Glomerular visceral epithelial cell (primary cell): Measurements from ENCODE around the gene RIPOR3.

Experiments
- DNase-seq: peaks from one replicate; pipeline ENCODE4 v3.0.0-alpha.2; 2016; ENCODE audit errors: extremely low spot score

Gene RIPOR3

GRCh38 chr20:50589548-50590347, 101.6 kb downstream of the RIPOR3 start:
- DNase-seq: no peak

DNA sequence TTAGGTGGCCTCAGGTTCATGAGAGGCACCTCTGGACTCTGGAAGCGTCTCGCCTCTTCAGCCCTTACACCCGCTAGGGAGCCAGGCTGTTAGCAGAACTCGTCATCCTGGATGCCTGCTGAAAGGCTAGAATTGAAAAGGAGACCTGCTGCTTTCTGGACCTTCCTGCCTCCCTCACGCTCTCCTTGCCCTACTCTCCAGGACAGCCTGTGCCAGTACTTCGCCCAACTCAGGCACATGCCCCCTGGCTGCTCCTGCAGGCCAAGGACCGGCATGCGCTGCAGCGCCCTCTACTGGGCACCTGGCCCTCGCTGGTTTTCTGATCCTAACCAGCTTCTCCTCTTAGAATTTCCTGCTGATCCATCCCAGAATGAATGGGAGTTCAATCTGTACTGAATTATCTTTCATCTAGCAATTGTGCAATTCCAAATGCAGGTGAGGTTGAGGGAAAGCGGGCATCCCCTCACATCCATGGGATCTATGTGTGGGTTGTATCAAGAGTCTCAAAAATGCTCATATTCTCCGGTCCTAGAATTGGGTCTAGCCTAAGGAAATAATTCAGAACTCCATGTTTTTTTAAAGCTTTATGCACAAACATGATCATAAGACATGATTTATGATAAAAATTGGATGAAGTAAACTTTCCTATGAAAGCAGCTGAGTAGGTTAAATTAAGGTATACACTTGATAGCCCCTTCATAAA, 103.2 kb downstream of the RIPOR3 start:
- peak; percentile 67 for DNase-seq

DNA sequence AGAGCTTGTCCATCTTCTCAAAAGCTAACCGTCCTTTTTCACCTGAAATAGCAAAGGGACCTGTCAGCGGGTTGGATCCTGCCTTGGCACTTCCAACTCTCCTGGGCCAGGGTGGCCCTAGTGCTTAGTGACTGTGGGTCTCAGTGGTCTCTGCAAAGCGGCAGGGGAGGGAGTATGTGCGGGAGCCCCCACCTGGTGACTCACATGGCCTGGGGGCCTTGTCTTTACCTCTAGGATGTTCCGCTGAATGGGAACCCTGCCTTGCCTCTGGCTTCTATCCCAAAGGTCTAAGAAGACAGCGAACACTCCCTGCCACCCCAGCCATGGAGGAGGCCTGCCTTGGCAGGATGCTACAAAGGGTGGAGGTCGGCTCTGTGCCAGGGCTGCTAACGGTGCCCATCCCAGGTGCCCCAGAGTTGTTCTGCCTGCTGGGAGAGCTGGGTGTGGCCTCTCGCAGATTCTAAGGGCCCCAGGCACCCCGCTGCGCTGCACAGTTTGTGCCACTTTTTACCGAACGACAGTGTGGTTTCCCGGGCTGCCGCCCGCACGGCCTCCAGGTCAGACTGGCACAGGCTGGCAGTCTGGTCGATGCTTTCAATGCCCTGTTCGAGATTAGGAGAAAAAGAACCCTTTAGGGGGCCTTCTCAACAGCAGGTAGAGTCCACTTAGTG, 103.9 kb downstream of the RIPOR3 start:
- DNase-seq: no peak

GRCh38 chr20:50586531-50587232, 104.7 kb downstream of the RIPOR3 start:
- no peak for DNase-seq

DNA sequence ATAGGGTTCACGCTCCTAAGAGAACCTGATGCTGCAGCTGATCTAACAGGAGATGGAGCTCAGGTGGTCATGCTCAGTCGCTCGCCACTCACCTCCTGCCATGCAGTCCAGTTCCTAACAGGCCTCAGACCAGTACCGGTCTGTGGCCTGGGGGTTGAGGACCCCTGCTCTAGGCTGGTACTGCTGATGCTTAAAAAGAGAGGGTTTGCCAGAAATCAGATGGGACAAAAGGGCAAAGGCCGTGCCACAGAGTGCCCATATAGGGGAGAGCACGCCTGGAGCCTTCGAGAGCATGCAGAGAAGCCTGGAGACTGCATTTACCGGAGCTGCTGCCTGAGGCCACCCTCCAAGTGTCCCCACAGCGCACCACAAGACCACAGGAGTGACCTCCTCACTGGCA, 105.7 kb downstream of the RIPOR3 start:
- no peak for DNase-seq

- DNase-seq: no peak
Measured at GRCh38 chr20:50585214-50585613, 106.1 kb downstream of the RIPOR3 start.

DNA sequence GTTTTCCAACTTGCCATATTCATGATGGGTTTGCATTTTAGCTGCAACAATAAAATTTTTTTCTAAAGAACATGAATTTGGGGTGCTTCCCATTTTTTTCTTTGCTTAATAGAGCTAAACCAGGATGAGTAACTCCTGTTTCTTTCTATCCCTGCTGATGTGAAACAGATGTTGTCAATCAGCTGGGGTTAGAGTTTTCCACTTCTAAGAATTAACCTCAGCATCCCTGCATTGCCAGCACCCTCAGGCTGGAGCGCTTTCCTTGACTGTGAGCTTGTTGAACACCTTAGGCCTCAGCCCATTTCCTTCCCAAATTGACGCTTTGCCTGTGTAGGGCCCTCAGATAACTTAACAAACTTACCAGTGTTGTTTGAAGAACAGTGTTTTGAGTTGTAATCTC, 106.7 kb downstream of the RIPOR3 start:
- DNase-seq: no peak

GRCh38 chr20:50583442-50584150, 107.7 kb downstream of the RIPOR3 start:
- no peak for DNase-seq

DNA sequence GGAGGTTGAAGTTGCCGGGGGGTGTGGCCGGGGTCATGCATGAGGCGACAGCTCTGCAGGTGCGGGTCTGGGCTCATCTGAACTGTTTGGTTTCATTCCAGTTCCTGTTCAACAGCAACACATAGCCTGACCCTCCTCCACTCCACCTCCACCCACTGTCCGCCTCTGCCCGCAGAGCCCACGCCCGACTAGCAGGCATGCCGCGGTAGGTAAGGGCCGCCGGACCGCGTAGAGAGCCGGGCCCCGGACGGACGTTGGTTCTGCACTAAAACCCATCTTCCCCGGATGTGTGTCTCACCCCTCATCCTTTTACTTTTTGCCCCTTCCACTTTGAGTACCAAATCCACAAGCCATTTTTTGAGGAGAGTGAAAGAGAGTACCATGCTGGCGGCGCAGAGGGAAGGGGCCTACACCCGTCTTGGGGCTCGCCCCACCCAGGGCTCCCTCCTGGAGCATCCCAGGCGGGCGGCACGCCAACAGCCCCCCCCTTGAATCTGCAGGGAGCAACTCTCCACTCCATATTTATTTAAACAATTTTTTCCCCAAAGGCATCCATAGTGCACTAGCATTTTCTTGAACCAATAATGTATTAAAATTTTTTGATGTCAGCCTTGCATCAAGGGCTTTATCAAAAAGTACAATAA, 108.6 kb downstream of the RIPOR3 start:
- DNase-seq: no peak

GRCh38 chr20:50582092-50582491, 109.2 kb downstream of the RIPOR3 start:
- DNase-seq: no peak

GRCh38 chr20:50580842-50581544, 110.3 kb downstream of the RIPOR3 start:
- no peak for DNase-seq

DNA sequence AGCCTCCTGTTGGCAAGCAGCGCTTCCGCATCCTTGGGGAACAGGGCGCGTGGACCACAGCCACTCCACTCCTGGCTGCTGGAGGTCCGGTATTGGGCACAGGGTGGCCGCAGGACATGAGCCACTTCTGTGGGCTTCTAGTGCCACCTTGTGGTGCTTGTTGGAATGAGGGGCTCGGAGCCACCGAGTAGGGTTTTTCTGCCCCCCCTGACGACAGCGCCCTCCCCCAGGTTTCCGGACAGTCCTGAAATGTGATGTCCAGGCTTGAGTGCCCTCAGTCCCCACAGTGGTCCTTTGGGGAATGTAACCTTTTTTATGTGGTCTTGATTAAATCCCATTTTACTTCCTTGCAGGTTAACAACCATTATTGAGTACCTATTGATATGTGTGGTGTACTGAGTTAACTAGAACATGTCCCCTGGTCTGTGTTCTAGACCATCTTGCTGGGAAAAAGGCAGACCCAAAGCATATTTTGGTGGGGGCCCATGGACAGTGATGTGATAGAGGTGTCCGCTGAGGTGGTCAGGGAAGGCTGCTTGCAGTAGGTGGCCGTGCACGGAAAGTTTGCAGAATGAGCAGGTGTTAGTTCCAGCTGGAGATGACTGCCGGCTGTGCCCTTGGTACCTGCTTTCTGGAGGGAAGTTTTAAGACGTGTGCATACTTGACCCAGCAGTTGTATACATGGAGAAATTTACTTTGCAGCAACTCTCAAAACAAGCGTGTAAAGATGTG, 111.2 kb downstream of the RIPOR3 start:
- peak; percentile 70 for DNase-seq

DNA sequence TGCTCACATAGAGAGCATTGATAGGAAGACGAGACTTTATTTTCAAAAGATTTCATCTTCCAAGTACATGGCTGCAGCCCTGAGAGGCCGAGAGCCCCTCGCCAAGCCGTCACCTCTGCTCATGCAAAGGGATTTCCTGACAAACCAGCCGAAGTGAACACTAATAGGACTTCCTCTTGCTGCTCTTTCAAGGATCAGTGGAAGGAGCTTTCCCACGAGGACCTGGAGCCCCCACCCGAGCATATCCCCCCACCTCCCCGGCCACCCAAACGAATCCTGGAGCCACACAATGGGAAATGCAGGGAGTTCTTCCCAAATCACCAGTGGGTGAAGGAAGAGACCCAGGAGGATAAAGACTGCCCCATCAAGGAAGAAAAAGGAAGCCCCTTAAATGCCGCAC, 111.8 kb downstream of the RIPOR3 start:
- no peak for DNase-seq

DNA sequence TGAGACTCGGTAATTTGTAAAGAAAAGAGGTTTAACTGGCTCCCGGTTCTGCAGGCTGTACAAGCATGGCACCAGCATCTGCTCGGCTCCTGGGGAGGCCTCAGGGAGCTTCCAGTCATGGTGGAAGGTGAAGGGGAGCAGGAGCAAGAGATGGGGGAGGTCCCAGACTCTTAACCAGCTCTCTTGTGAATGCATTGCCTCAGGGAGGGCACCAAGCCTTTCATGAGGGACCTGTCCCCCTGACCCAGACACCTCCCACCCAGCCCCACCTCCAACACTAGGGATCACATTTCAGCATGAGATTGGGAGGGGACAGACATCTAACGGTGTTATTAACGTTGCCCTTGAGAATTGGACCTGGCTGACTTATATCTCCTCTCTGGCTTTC, 112.6 kb downstream of the RIPOR3 start:
- no peak for DNase-seq

DNA sequence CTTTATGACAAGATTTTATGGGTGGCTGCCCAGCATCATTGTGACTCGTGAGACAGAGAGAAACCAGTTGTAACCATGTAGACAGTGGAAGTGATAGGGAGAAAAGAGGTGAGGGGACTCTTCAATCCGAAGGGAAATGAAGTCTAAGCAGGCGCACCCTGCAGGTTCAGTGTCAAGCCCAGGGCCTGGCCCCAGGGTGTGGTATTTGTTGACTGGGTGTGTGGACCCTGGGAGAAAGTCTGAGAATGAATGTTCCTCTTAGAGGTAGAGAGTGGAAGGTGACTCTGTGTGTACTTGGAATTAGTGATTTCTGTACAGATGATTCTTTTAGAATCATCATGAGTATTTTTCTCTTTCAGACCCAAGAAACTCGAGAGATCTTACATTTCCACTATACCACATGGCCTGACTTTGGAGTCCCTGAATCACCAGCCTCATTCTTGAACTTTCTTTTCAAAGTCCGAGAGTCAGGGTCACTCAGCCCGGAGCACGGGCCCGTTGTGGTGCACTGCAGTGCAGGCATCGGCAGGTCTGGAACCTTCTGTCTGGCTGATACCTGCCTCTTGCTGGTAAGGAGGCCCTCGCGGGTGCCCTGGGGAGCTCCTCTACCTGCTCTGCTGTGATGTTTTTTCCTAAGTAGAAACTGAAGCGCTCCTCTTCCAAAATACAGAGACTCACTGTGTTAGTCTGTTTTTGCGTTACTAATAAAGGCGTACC, 113.1 kb downstream of the RIPOR3 start:
- DNase-seq: no peak

- no peak for DNase-seq
Measured at GRCh38 chr20:50577175-50578018, 113.9 kb downstream of the RIPOR3 start.

GRCh38 chr20:50575865-50576720, 115.2 kb downstream of the RIPOR3 start:
- peak; percentile 64 for DNase-seq
